HG03558 (cell line): Measurements from ENCODE around the gene ZFP90.
"Not testable (repeated sequence)": the region's sequence is repeated elsewhere in the genome, so short reads cannot be mapped to it uniquely, and the experiment has no call there.

Source experiments
- ATAC-seq: cut with Tn5 transposase; IDR thresholded peaks from one replicate; pipeline ENCODE4 v1.9.1; 2021; ENCODE audit warnings: moderate number of reproducible peaks; ENCODE audit not compliant: unreplicated experiment; ENCODE audit errors: extremely low read depth

The ZFP90 gene

GRCh38 chr16:68514511-68514910, 24.6 kb upstream of the ZFP90 start:
- no peak for ATAC-seq

- ATAC-seq = no peak
Measured at GRCh38 chr16:68517606-68518166, 21.4 kb upstream of the ZFP90 start.

- no peak for ATAC-seq
Measured at GRCh38 chr16:68519225-68519745, 19.8 kb upstream of the ZFP90 start.

DNA sequence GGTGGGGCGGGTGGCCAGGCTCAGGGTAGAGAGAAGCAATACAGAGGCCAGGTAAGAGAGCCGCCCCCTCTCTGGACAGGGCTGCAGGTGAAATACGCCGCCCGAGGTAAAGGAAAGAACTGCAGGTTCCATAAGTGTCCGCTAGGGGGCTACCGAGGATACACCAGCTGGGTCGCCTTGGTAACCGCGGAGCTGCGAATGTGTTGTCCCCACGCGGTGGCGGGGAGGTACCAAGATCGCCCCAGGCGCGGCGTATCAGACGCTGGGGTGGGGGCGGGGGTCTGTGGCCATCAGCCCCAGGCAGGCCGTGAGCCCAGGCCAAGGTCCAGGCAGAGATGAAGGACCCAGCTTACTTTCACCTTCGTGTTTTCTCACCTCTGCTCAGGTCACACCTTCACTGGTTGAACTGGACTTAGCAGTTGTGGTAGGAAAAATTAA, 18.4 kb upstream of the ZFP90 start:
- ATAC-seq = no peak

GRCh38 chr16:68524069-68524820, 14.8 kb upstream of the ZFP90 start:
- no peak for ATAC-seq

GRCh38 chr16:68526143-68526781, 12.8 kb upstream of the ZFP90 start:
- no peak for ATAC-seq

DNA sequence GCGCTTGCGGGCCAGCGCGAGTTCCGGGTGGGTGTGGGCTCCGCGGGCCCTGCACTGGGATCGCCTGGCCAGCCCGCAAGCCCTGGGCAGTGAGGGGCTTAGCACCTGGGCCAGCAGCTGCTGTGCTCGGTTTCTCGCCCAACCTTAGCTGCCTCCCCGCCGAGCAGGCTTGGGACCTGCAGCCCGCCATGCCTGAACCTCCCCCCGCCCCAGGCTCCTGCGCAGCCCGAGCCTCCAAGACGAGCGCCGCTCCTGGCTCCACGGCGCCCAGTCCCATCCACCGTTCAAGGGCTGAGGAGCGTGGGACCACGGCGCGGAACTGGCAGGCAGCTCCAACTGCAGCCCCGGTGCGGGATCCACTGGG, 12.3 kb upstream of the ZFP90 start:
- ATAC-seq = no peak

GRCh38 chr16:68528233-68528632, 10.9 kb upstream of the ZFP90 start:
- ATAC-seq = no peak

GRCh38 chr16:68528686-68529379, 10.3 kb upstream of the ZFP90 start:
- no peak for ATAC-seq

DNA sequence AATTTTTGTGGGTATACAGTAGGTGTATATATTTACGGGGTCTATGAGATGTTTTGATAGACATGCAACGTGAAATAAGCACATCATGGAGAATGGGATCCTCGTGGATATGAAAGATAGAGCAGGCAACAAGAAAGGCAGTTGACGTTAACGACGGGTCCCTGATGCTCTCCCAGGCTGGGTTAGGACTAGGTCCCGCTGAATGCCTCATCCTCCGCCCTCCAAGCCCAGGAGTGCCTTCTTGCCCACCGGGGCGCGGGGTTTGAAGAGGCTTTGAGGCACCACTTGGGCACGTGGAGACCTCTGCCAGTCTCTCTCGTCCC, 9.5 kb upstream of the ZFP90 start:
- no peak for ATAC-seq

DNA sequence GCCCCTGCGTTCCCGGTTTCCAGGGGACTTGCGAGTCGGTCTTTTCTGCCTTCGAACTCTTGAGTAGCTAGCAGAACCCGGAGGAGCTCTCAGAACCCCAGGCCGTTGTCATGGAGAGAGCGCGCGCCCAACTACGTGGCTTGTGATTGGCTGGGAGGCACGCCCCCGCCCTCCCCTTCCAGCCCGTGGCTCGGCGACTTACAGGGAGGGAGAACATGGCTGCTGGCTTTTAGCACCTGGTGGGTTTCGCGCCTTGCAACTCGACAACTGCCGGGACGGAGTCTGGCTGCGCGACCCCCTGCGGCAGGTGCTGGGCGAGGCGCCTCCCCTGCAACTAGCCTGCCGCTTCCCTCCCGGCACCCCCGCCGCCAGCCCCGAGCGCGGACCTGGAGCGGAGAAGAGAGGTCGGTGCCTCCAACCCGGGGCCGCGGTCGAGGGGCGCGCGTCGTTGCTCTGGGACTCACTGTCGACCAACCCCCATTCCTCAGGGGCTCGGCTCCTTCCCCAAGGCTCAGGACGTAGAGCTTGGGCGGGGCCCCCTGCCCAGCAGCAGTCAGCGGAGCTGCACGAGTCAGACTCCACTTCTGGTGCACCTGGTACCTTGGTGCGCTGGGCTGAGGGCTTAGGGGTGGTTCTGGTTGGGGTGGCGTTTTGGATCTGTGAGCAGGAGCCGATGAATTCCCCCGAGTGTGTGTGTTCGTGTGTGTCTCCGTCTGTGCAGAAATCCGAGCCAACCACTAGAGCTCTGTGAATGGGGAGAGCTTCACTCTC, 9.0 kb upstream of the ZFP90 start:
- no peak for ATAC-seq

DNA sequence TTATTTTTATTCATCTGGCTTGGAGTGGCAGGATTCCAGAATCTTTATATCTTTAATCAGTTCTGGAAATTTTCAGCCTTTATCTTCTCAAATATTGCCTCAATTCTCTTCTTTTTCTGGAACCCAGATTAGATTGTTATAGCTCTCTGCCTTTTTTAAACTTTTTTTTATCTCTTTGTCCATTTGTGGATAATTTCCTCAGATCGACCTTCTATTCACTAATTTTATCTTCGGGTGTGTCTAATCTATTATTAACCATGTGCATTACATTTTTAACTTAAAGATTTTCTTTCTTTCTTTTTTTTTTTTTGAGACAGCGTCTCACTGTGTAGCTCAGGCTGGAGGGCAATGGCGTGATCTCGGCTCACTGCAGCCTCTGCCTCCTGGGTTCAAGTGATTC, 5.2 kb upstream of the ZFP90 start:
- ATAC-seq = no peak

GRCh38 chr16:68535331-68535730, 3.8 kb upstream of the ZFP90 start:
- no peak for ATAC-seq

DNA sequence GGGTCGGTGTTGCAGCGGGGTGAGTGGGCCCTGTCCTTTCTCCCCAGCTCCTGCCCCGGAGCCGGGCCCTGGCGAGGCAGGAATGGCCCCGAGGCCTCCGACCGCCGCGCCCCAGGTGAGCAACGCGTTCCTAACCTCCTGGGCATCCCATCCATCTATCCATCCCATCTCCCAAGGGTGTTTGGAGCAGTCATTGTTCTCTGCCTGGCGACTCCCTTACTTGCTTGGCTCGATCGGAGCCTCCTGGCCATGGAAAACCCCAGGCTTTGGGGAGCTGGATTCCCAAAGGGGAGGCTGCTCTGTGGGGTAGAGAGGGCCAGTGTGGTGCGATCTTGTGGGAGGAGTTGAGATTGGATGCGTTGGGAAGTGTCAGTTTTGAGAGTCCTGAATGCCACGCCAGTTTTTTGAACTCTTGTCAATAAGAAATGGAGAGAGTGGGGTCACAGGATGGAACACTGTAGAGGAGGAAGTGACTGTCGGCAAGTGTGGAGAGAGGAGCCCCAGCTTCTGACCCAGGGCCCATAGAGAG, 684 bp downstream of the ZFP90 start:
- no peak for ATAC-seq

- ATAC-seq = no peak
Measured at GRCh38 chr16:68548947-68549346, 9.9 kb downstream of the ZFP90 start.

GRCh38 chr16:68553186-68553585, 14.1 kb downstream of the ZFP90 start:
- ATAC-seq = no peak

DNA sequence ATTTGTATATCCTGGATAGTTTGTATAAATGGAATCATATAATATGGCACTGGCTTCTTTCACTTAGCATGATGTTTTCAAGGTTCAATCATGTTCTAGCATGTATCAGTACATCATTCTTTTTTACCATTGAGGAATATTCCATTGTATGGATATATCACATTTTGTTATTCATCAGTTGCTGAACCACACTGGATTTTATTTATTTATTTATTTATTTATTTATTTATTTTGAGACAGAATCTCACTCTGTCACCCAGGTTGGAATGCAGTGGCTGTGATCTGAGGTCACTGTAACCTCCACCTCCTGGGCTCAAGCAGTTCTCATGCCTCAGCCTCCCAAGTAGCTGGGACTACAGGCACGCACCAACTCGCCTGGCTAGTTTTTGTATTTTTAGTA, 21.2 kb downstream of the ZFP90 start:
- not testable (repeated sequence) for ATAC-seq

DNA sequence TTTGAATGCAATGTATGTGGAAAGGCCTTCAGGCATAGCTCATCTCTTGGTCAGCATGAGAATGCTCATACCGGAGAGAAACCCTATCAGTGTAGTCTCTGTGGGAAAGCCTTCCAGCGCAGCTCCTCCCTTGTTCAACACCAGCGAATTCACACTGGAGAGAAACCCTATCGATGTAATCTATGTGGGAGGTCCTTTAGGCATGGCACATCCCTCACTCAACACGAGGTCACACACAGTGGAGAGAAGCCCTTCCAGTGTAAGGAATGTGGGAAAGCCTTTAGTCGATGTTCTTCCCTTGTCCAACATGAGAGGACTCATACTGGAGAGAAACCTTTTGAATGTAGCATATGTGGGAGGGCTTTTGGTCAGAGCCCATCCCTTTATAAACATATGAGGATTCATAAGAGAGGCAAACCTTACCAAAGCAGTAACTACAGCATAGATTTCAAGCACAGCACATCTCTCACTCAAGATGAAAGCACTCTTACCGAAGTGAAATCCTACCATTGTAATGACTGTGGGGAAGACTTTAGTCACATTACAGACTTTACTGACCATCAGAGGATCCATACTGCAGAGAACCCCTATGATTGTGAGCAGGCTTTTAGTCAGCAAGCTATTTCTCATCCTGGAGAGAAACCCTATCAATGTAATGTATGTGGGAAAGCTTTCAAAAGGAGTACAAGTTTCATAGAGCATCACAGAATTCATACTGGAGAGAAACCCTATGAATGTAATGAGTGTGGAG, 24.7 kb downstream of the ZFP90 start:
- no peak for ATAC-seq

DNA sequence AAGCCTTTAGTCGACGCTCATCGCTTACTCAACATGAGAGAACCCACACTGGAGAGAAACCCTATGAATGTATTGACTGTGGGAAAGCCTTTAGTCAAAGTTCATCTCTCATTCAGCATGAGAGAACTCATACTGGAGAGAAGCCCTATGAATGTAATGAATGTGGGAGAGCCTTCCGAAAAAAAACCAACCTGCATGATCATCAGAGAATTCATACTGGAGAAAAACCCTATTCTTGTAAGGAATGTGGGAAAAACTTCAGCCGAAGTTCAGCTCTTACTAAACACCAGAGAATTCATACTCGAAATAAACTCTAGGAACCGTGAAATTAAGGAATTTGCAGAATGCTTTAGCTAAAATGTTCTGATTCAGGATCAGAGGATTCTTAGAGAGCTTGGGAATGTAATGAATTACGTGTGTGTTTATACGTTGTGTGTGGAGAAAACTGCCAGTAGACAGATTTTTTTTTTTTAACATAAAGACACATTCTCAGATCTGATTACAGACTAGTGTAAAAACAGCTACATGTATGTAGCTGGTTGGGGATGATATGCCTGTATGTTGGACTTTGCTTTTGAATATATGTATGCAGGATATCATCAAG, 25.4 kb downstream of the ZFP90 start:
- ATAC-seq = no peak
